Right atrium auricular region (tissue), 2 donors: Measurements from ENCODE around the gene FRMD4A. TPM values are rescaled to one million over a fixed set of nuclear protein-coding genes. Genes with fewer than 3 reads are reported as not detected.

ENCODE experiments used
- DNase-seq: peaks from one replicate; pipeline ENCODE4 v3.0.0-alpha.2; 2019; ENCODE audit warnings: low spot score
- H3K27ac ChIP-seq, 2 donors: fragments of 200-600 bp; sonication (generic); 1 replicate in 1 of 2; 2 replicates in 1 of 2; pipeline ENCODE4 v1.5.1; 2016 to 2019
- H3K27me3 ChIP-seq, 2 donors: fragments of 200-600 bp; sonication (generic); one replicate each; pipeline versions ENCODE4 v1.5.1 to v1.6.0; 2017 to 2019
- H3K36me3 ChIP-seq: fragments of 200-600 bp; sonication (generic); one replicate; pipeline ENCODE4 v1.5.1; 2016
- H3K4me1 ChIP-seq, 2 donors: fragments of 200-600 bp; sonication (generic); one replicate each; pipeline versions ENCODE4 v1.5.1 to v1.6.0; 2017 to 2019
- H3K4me3 ChIP-seq, 2 donors: fragments of 200-600 bp; sonication (generic); 1 replicate in 1 of 2; 2 replicates in 1 of 2; pipeline ENCODE4 v1.5.1; 2017 to 2019; ENCODE audit warnings: mild to moderate bottlenecking in 1 of 2, moderate library complexity in 1 of 2
- H3K9me3 ChIP-seq, 2 donors: fragments of 200-600 bp; sonication (generic); one replicate each; pipeline ENCODE4 v1.5.1; 2019
- total RNA-seq, 2 donors: library from RNA; depleted of rRNA; stranded (reverse); fragments of >200 nt; gene quantifications; one replicate each; pipeline ENCODE4 v1.1.0, GENCODE V29; 2016
- TF ChIP-seq, protein P1 (sequence below), 2 donors: fragments of 200-600 bp; sonication (generic); IDR thresholded peaks; one replicate each; pipeline ENCODE4 v1.5.1; 2019; ENCODE audit warnings: antibody characterized with exemption in 2 of 2

Gene FRMD4A
- total RNA-seq, 2 donors from 2014 or later = 15.9 to 22.9 TPM

DNA sequence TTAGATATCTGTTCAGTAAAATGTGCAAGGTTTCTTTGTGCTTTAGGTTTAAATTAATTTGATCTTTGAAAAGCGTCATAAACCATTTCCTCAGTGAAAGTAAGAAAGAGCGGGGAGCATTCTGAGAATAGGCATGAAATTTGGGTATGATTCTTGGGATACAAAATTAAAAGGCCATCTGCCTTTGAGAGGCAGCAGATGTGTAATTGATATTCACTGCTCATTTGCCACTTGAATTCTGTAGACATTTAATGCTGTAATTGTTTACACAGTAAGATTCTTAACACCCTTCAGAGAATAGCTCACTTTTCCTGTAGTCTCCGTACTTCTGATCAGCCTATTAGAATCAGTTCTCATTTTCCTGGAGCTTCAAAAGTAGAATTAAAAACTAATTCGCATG, 18.7 kb downstream of the FRMD4A start:
- DNase-seq = no peak
- Histone ChIP-seq H3K36me3 (no peaks in the 10 kb centered on the region), H3K4me1 (no peaks in the 10 kb centered on the region), H3K4me3 (no peak overlapping the region), H3K9me3 (no peaks in the 10 kb centered on the region), H3K27me3 (no peaks in the 10 kb centered on the region), H3K27ac (no peak overlapping the region)
- TF ChIP-seq, protein P1, sequence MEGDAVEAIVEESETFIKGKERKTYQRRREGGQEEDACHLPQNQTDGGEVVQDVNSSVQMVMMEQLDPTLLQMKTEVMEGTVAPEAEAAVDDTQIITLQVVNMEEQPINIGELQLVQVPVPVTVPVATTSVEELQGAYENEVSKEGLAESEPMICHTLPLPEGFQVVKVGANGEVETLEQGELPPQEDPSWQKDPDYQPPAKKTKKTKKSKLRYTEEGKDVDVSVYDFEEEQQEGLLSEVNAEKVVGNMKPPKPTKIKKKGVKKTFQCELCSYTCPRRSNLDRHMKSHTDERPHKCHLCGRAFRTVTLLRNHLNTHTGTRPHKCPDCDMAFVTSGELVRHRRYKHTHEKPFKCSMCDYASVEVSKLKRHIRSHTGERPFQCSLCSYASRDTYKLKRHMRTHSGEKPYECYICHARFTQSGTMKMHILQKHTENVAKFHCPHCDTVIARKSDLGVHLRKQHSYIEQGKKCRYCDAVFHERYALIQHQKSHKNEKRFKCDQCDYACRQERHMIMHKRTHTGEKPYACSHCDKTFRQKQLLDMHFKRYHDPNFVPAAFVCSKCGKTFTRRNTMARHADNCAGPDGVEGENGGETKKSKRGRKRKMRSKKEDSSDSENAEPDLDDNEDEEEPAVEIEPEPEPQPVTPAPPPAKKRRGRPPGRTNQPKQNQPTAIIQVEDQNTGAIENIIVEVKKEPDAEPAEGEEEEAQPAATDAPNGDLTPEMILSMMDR (IDR thresholded peaks at IDR 0.05) = no peak

DNA sequence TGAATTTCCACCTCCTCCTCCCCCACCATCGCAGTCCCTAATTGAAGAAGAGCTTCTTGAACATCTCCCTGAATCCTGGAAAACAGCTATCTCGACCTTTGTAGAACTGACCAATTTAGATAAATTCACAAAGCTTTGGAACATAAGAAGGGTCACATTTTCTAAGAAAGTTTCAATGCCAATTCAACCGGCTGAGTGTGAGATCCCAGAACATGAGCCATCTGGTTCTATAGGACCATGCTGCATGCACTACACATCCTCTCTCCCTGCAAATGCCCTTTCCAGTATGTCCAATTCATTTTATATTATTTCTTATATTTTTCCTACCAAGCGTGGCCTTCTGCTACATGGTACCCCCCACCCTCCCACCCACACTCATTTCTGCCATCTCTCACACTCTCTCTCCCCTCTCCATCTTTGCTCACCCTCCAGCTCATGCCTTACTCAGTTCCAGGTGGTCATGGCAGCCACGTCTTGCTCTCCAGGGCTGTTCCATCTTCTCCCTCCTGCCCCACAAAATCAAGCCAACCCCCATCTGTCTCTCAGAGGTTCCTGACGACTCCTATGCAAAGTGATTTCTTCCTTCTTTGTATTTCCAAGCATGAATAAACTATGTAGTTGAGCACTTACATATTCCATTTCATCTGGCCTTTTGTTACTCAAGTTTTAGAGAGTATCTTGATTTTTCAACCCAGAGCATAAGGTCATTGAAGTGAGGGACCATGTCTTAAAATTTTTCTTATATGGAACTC, 19.3 kb downstream of the FRMD4A start:
- Histone ChIP-seq H3K4me1 (no peaks in the 10 kb centered on the region), H3K4me3 (no peak overlapping the region), H3K9me3 (no peaks in the 10 kb centered on the region), H3K27me3 (no peaks in the 10 kb centered on the region), H3K36me3 (no peaks in the 10 kb centered on the region), H3K27ac (no peak overlapping the region)
- no peak for DNase-seq
- TF ChIP-seq, protein P1 (IDR thresholded peaks at IDR 0.05) = no peak

DNA sequence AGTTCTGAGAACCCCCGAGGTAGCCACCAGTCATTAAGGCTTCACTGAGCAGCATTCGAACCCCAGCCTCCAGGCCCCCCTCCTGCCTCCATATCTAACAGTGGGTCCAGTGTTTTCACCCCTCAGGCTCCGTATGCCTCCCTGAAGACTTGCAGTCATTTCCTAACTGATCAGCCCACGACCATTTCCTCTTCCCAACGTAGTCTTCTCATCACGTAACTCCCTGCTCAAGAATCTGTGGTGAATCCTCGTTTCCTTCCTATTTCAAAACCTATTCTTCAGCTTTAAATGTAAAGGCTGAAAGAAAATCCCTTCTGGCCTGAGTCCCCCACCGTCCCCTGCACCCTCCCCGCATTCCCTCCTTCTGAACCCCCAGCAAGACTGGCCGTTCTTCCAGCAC, 21.1 kb downstream of the FRMD4A start:
- no peaks in the 10 kb centered on the region for H3K4me1 ChIP-seq
- H3K36me3 ChIP-seq = no peaks in the 10 kb centered on the region
- DNase-seq = no peak
- no peaks in the 10 kb centered on the region for H3K9me3 ChIP-seq
- H3K27ac ChIP-seq = no peak overlapping the region
- no peaks in the 10 kb centered on the region for H3K27me3 ChIP-seq
- H3K4me3 ChIP-seq = no peak overlapping the region
- TF ChIP-seq, protein P1 (IDR thresholded peaks at IDR 0.05) = no peak

DNA sequence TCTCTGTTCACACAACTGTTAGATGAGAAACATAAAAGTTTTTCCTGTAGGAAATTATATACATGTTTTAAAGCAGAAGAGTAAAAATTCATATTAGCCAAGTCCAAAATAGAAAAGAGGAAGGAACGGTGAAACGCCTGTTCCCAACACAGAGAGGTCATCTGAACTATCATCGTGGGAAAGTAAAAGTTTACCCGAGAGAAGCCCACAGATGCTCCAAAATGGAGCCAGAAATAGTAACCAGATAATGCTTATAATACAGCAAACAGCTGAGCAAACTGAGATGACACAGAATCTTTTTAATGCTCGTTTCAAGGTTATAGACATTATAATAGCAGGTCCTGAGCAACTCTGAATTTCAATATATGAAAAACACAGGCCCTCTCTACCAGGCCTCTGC, 24.5 kb downstream of the FRMD4A start:
- Histone ChIP-seq H3K9me3 (no peaks in the 10 kb centered on the region), H3K4me1 (no peaks in the 10 kb centered on the region), H3K27me3 (no peaks in the 10 kb centered on the region), H3K4me3 (no peak overlapping the region), H3K36me3 (no peaks in the 10 kb centered on the region), H3K27ac (no peak overlapping the region)
- no peak for DNase-seq
- TF ChIP-seq, protein P1 (IDR thresholded peaks at IDR 0.05) = no peak

DNA sequence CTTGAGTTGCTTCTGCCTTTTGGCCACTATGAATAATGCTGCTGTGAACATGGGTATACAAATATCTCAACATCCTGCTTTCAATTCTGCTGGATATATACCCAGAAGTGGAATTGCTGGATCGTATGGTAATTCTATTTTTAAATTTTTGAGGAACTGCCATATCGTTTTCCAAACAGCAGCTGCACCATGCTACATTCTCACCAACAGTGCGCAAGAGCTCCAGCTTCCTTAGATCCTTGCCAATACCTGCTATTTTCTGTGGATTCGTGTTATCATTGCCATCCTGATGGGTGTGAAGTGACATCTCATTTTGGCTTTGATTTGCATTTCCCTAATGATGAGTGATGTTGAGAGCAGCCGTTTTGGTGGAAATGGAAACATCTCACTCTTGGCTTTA, 26.7 kb downstream of the FRMD4A start:
- no peaks in the 10 kb centered on the region for H3K9me3 ChIP-seq
- H3K36me3 ChIP-seq = no peaks in the 10 kb centered on the region
- H3K27ac ChIP-seq = no peak overlapping the region
- TF ChIP-seq, protein P1 (IDR thresholded peaks at IDR 0.05) = no peak
- H3K4me3 ChIP-seq = no peak overlapping the region
- no peaks in the 10 kb centered on the region for H3K27me3 ChIP-seq
- no peak for DNase-seq
- H3K4me1 ChIP-seq = no peaks in the 10 kb centered on the region

DNA sequence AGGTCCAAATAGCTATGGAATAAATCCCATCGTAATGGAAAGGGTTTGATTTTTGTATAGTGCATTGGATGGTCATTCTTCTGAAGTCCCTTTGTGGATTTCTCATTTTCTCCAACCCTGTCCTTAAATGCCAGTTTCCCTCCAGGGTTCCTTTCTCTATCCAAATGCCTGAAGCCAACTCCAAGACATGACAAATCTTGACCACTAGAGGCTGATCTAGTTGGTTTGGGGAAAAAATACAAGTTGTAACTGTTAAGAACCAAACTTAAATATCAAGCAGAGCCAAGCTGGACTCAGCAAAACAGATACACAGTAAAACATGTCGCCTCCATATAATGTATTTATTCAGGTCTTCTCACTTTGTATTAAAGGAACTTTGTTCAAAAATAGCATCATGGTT, 28.7 kb downstream of the FRMD4A start:
- Histone ChIP-seq H3K36me3 (no peaks in the 10 kb centered on the region), H3K4me3 (no peak overlapping the region), H3K9me3 (no peaks in the 10 kb centered on the region), H3K27ac (no peak overlapping the region), H3K27me3 (no peaks in the 10 kb centered on the region), H3K4me1 (no peaks in the 10 kb centered on the region)
- no peak for DNase-seq
- TF ChIP-seq, protein P1 (IDR thresholded peaks at IDR 0.05) = peak in 1 of 2 donors; percentile 20
